Adrenal gland (tissue), 5 donors: Measurements from ENCODE around the gene PSMC3.

Experiments used
- CTCF ChIP-seq, 6 experiments: fragments of 450-650 bp in 4 of 6; fragments of 200-600 bp in 2 of 6; sonication (generic) in 1 of 6; IDR thresholded peaks; 1 replicate in 5 of 6; 2 replicates in 1 of 6; pipeline versions ENCODE4 v1.5.1 to v1.8.0; 2016 to 2021; ENCODE audit warnings: antibody characterized with exemption in 6 of 6, mild to moderate bottlenecking in 2 of 6, moderate library complexity in 1 of 6
- POLR2A ChIP-seq, 2 donors: fragments of 450-650 bp; IDR thresholded peaks; one replicate each; pipeline ENCODE4 v1.6.1; 2017; ENCODE audit warnings: antibody characterized with exemption in 2 of 2, mild to moderate bottlenecking in 2 of 2, moderate library complexity in 1 of 2
- donor health status: DM: no; HTN: no; CAD: no.

GRCh38 chr11:47398551-47398950 lies 27.7 kb downstream of the PSMC3 start:
- TF ChIP-seq POLR2A (IDR thresholded peaks at IDR 0.05) (no peak), CTCF (IDR thresholded peaks at IDR 0.05) (no peak)
